HFF-Myc (cell line): ENCODE results near the gene MSI1.

Source experiments
- DNase-seq: peaks from one replicate; pipeline ENCODE4 v3.0.0-alpha.2; 2011; ENCODE audit warnings: low read depth; ENCODE audit errors: extremely low read depth
- H3K4me3 ChIP-seq: replicated peaks from 2 replicates; pipeline ENCODE4 v1.5.1; 2011; ENCODE audit warnings: low read depth, mild to moderate bottlenecking, control low read depth, low read length
- TF ChIP-seq, protein P1 (sequence below): IDR thresholded peaks from 2 replicates; pipeline ENCODE4 v1.5.1; 2012; ENCODE audit warnings: mild to moderate bottlenecking, low read depth, low read length, control low read depth; ENCODE audit errors: missing control alignments

Gene MSI1

DNA sequence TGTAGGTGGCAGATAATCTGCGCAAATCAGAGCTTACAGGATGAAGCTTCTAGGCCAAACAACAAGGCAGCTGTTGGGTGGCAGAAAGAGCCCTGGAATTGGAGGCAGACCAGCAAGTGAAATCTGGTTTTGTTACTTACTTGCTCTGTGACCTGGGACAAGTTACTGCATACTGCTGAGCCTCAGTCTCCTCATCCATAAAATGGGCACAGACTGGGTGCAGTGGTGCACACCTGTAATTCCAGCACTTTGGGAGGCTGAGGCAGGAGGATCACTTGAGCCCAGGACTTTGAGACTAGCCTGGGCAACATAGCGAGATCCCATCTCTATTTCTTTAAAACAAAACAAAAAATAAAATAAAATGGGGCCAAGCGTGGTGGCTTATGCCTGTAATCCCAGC is 37.6 kb upstream of the MSI1 start:
- TF ChIP-seq, protein P1, sequence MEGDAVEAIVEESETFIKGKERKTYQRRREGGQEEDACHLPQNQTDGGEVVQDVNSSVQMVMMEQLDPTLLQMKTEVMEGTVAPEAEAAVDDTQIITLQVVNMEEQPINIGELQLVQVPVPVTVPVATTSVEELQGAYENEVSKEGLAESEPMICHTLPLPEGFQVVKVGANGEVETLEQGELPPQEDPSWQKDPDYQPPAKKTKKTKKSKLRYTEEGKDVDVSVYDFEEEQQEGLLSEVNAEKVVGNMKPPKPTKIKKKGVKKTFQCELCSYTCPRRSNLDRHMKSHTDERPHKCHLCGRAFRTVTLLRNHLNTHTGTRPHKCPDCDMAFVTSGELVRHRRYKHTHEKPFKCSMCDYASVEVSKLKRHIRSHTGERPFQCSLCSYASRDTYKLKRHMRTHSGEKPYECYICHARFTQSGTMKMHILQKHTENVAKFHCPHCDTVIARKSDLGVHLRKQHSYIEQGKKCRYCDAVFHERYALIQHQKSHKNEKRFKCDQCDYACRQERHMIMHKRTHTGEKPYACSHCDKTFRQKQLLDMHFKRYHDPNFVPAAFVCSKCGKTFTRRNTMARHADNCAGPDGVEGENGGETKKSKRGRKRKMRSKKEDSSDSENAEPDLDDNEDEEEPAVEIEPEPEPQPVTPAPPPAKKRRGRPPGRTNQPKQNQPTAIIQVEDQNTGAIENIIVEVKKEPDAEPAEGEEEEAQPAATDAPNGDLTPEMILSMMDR: no peak

DNA sequence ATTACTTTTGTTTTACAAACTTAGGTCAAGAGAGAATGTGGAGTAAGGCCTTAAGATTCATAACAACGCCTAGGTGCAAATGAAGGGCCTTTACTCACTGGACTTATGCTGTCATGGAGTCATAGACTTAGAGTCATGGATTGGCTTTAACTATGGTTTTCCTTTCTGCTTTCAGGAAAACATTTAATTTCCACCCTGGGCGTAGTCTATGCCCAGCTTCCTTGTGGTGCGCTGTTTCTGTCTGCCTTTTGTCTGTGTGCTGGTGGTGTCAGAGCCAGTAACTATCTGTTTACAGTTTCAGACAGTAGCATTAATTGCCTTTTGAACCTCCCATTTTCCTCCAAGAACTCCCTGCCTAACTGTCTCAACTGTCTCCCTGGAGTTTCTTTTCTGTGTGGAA is 37.1 kb upstream of the MSI1 start:
- H3K4me3 ChIP-seq: no peak overlapping the region
- TF ChIP-seq, protein P1: no peak
- no peak for DNase-seq

More for the DNA sequence above, 37.6 kb upstream of the MSI1 start:
- no peak overlapping the region for H3K4me3 ChIP-seq
- no peak for DNase-seq

DNA sequence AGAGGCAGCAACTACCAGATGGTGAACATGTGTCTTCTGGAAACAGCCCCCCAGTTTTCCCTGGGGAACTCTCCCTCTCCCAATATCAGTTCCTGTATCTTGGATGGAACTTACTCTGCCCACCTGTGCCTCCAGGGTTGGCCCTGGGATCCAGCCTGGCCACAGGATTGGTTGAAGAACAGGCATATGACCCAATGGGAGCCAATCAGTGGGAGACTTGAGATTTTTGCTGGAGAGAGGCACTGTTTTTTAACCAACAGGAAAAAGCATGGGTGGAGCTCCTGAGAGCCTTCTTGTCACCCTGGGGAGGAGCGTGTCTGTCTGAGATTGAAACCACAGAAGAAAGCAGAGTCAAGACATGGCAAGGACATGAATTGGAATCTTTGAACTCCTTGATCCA is 35.3 kb upstream of the MSI1 start:
- peak; percentile 21 for DNase-seq
- no peak overlapping the region for H3K4me3 ChIP-seq
- TF ChIP-seq, protein P1: no peak

DNA sequence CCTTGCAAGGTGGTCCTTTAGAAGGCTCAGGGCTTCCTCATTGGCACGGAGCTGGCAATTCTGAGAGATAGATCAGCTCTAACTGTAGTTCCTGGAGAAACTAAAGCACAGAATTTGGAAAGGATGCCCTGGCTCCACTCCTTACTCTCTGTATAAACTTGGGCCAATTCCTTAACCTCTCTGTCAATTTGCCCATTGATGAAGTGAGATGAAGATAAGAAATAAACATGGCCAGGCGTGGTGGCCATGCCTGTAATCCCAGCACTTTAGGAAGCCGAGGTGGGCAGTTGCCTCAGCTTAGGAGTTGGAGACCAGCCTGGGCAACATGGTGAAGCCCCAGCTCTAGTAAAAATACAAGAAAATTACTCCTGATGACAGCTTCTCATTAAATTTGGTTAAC is 34.9 kb upstream of the MSI1 start:
- no peak for DNase-seq
- TF ChIP-seq, protein P1: no peak
- H3K4me3 ChIP-seq: no peak overlapping the region

DNA sequence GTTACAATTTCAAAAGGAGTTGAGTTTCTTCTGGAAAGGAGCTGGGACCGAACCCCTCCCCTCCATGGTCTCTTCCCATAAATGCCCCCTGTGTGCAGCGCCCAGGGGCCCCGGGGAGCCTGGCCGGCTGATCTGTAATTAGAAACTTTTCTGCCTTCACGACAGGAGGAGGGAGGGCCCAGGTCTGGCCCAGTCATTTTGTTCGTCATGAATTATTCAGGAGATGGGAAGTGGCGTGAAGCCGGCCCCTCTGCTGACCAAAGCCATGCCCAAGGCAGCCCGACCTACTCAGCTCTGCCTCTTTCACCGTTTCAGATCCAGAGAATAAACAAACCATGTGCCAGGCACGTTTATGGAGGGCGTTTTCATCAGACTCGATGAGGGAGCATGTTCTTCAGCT is 33.3 kb upstream of the MSI1 start:
- no peak overlapping the region for H3K4me3 ChIP-seq
- TF ChIP-seq, protein P1: no peak
- DNase-seq: no peak

DNA sequence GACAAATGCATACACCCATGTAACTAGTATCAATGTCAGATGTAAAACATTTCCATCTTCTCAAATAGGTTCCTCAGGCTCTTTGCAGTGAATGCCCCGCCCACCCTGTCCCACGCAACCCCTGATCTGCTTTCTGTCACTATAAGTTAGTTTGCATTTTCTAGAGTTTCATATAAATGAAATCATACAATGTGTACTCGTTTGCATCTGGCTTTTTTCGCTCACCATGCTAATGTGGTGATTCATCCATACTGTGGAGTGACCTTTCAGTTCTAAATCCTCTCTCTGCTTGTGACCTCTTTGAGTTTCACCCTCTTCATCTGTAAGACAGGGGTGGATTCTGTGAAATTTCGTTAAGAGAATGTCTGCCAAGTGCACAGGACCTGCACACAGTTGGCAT is 30.6 kb upstream of the MSI1 start:
- DNase-seq: peak; percentile 55
- TF ChIP-seq, protein P1: no peak
- no peak overlapping the region for H3K4me3 ChIP-seq

DNA sequence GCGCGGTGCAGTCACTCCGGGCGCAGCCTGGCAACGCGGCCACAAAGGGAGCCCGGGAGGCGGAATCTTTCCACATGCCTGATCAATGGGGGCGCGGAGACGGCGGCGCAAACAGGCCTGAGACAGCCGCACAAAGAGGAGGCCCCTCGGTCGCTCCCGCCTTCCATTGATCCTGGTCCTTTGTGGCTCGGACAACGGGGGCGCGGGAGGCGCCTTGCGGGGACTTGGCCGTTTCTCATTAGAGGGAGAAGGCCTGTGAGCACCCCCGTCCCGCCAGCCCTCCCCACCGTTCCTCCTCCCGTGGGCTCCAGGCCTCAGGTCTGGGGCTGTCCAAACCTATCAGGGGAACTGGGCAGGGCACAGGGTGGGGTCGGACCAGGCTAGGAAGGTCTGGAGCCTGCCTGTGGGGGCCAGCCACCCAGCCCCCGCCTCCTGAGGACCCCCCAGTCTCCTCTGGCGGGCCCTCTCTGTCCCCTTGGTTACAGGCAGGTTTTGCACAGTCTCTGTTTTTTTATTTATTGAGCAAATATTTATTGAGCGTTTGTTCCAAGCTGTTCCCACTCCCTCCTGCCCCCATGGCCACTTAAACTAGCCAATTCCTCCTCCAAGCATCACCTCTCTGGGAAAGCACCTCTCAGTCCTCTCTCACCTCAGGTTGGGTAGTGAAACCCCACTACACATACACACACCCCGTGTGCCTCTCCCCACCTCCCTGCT is 29.0 kb upstream of the MSI1 start:
- no peak overlapping the region for H3K4me3 ChIP-seq
- DNase-seq: no peak
- TF ChIP-seq, protein P1: no peak
